ENCODE data around the gene PFN3.

- TF ChIP-seq POLR2A (IDR thresholded peaks at IDR 0.05), result no peak
- no peak for TF ChIP-seq CTCF (IDR thresholded peaks at IDR 0.05)
These were observed 48.8 kb downstream of the PFN3 start, which contains the start of gene LMAN2 for GRCh38 chr5:177351392-177352329.

All from lower leg skin (tissue), 3 donors.